Heart left ventricle (tissue), 16 donors: ENCODE measurements around the gene TUBA4B. TPM values are rescaled to one million over a fixed set of nuclear protein-coding genes. Genes with fewer than 3 reads are reported as not detected.
"Not testable (repeated sequence)": the region's sequence is repeated elsewhere in the genome, so short reads cannot be mapped to it uniquely, and the experiment has no call there.

ENCODE experiments used
- ATAC-seq, 4 donors: fragments of 200-7000 bp; cut with Tn5 transposase; one replicate each; pipeline ENCODE4 v1.9.1; 2020 to 2022; ENCODE audit warnings: moderate library complexity in 4 of 4, mild to moderate bottlenecking in 3 of 4, moderate number of reproducible peaks in 1 of 4
- DNase-seq, 5 donors: peaks; one replicate each; pipeline ENCODE4 v3.0.0-alpha.2; 2020
- H3K27ac ChIP-seq, 12 donors: fragments of 200-600 bp; sonication (generic) in 4 of 12; one replicate each; pipeline versions ENCODE4 v1.5.0 to v1.8.0; 2016 to 2022; ENCODE audit warnings: mild to moderate bottlenecking in 2 of 12
- H3K27me3 ChIP-seq, 9 donors: fragments of 200-600 bp; sonication (generic) in 2 of 9; one replicate each; pipeline versions ENCODE4 v1.5.1 to v1.8.0; 2016 to 2022; ENCODE audit warnings: mild to moderate bottlenecking in 3 of 9
- H3K36me3 ChIP-seq, 9 donors: fragments of 200-600 bp; sonication (generic) in 2 of 9; one replicate each; pipeline versions ENCODE4 v1.5.0 to v1.8.0; 2018 to 2022; ENCODE audit warnings: mild to moderate bottlenecking in 2 of 9
- H3K4me1 ChIP-seq, 12 donors: fragments of 200-600 bp; sonication (generic) in 4 of 12; one replicate each; pipeline versions ENCODE4 v1.5.0 to v1.8.0; 2016 to 2022; ENCODE audit warnings: mild to moderate bottlenecking in 3 of 12
- H3K4me3 ChIP-seq, 12 donors: fragments of 200-600 bp; sonication (generic) in 4 of 12; one replicate each; pipeline versions ENCODE4 v1.5.0 to v1.8.0; 2017 to 2022; ENCODE audit warnings: mild to moderate bottlenecking in 9 of 12, moderate library complexity in 4 of 12
- H3K9me3 ChIP-seq, 12 donors: fragments of 200-600 bp; sonication (generic) in 4 of 12; one replicate each; pipeline versions ENCODE4 v1.5.0 to v1.8.0; 2016 to 2022; ENCODE audit warnings: mild to moderate bottlenecking in 1 of 12
- CTCF ChIP-seq, 12 donors: fragments of 200-600 bp; sonication (generic) in 4 of 12; IDR thresholded peaks; one replicate each; pipeline versions ENCODE4 v1.5.0 to v1.8.0; 2018 to 2022; ENCODE audit warnings: antibody characterized with exemption in 12 of 12, mild to moderate bottlenecking in 5 of 12
- POLR2A ChIP-seq, 2 donors: fragments of 450-650 bp; IDR thresholded peaks; one replicate each; pipeline ENCODE4 v1.6.1; 2017; ENCODE audit warnings: antibody characterized with exemption in 2 of 2, mild to moderate bottlenecking in 2 of 2, moderate library complexity in 2 of 2
- WGBS, 4 donors: extraction: QIAGEN DNeasy Blood & Tissue Kit in 2 of 4; methylation state at CpG; one replicate each; pipeline versions ENCODE4 v1.1.5 to v1.1.7; 2013 to 2018; 5-methylcytosine and 5-hydroxymethylcytosine counted together
- intact Hi-C, 10 donors: fragments of 100-400 bp; cut with DNase I; formaldehyde crosslinking; loops; one replicate each; pipeline versions ENCODE4 v1.11.1 to v1.14.2; 2022
- polyA plus RNA-seq, 2 donors: library from polyadenylated mRNA; stranded (reverse); fragments of 200-250 nt; gene quantifications; one replicate each; pipeline ENCODE4 v1.2.3, GENCODE V29; 2013
- total RNA-seq, 9 donors: library from RNA; depleted of rRNA in 2 of 9; stranded (reverse); fragments of >200 nt in 2 of 9; fragmentation: NEBNext Ultra II Directional in 3 of 9; extraction: Animal tissue kit (Norgen Biotek cat#: 25700) in 3 of 9; gene quantifications; one replicate each; pipeline versions ENCODE4 v1.1.0 to v1.2.4, GENCODE V29; 2016 to 2023
- donor health status: ischemic (EF 13 %, LVEDD 7.1; RV severe dilation, severe dysfunction).
- donor health status: healthy with polysubstance abuse.
- donor health status: DM: no; HTN: yes; CAD: no.
- donor health status: DM: no; HTN: no; CAD: no.
- donor health status: ischemic (EF 25% LVEDD 6.9; RV normal size, moderate dysfunction).
- donor health status: ischemic (EF 25% LVEDD 5.7; RV mildly dilated, moderate dysfunction).
- donor health status: healthy.
- donor health status: DM: yes; HTN: yes; CAD: no.
- donor health status: ischemic (EF 35%, LVEDD 5.7; RV mildly dilated, moderate dysfunction).
- donor health status: nonischemic (EF 11% LVEDD 7.7; RV severe dilation, severe dysfunction).
- donor health status: DM: yes; HTN: yes; CAD: no.
- donor health status: PGD.
- donor health status: ischemic (EF 29% LVEDD 5.4; RV normal size, mild dysfunction).
- donor health status: nonischemic (EF 23%, LVEDD 6.1; RV moderate dilation, normal function).

Gene TUBA4B
- total and polyA plus RNA-seq, 11 donors = not detected

DNA sequence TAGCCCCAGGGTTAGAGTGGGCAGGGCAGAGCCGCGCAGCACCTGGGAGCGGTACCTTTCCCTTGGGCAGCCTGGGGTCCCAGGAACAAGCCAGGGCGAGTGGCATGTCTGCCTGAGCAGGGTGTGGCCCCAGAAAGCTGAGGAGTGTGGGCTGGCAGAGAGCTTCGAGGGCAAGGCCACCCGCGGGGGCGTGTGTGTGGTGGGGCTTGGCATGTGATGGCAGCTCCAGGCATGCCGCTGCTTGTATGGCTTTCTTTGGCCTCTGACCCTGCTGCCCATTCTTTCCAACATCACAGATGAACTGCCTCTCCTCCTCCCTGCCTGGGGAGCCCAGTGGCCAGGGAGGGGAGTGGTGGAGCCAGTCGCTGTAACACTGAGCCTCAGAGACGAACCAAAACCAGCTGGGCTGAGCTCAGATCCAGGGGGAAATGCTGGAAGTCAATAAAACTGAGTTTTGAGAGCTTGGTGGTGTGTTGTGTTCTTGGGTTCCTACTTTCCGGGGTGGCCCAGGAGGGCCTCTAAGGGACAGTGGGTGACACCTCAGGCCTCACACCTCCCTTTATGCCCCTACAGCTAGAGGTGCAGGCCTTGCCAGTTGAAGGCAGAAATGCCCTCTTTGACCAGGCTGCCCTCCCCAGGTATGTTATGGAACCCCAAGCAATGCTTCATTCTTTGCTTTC, 33.5 kb downstream of the TUBA4B start:
- ATAC-seq (peak in 1 of 4 donors; percentile 4), DNase-seq (no peak)
- intact Hi-C loops = no loop called here
- Histone ChIP-seq H3K27ac (peak overlapping the region in 3 of 12 donors; percentile 3 to 24 (median 19)), H3K4me3 (no peak overlapping the region), H3K9me3 (no peaks in the 10 kb centered on the region), H3K4me1 (peaks cover 0 to 19% (median 3%) of the 10 kb centered on the region in 12 donors), H3K36me3 (peaks cover 0 to 51% (median 42%) of the 10 kb centered on the region in 9 donors), H3K27me3 (no peaks in the 10 kb centered on the region)
- no peak for TF ChIP-seq CTCF (IDR thresholded peaks at IDR 0.05)
- no peak for TF ChIP-seq POLR2A (IDR thresholded peaks at IDR 0.05)
- 82 to 86% (median 84%) methylated on average over 6 to 12 of the region's 12 CpGs for WGBS, 4 donors

DNA sequence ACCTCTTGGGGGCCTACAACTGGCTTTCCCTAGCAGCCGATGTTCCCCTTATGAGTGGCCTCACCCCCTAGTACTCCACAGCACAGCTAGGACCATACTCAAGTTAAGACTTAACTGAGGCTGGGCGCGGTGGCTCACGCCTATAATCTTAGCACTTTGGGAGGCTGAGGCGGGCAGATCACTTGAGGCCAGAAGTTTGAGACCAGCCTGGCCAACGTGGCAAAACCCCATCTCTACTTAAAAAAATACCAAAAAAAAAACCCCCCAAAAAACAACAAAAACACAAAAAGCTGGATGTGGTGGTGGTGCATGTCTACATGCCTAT, 34.0 kb downstream of the TUBA4B start:
- intact Hi-C loops, H3K9me3 ChIP-seq, ATAC-seq, DNase-seq, H3K4me3 ChIP-seq, H3K27me3 ChIP-seq: not testable (repeated sequence)
- H3K27ac ChIP-seq = peak overlapping the region in 1 of 12 donors; percentile 24
- H3K36me3 ChIP-seq = peaks cover 0 to 46% (median 37%) of the 10 kb centered on the region in 9 donors
- WGBS, 4 donors = 85 to 95% (median 91%) methylated on average over 6 of the region's 6 CpGs
- peaks cover 0 to 19% (median 3%) of the 10 kb centered on the region in 12 donors for H3K4me1 ChIP-seq

GRCh38 chr2:219287580-219288265, 34.7 kb downstream of the TUBA4B start:
- no peaks in the 10 kb centered on the region for H3K9me3 ChIP-seq
- peaks cover 0 to 19% (median 3%) of the 10 kb centered on the region in 12 donors for H3K4me1 ChIP-seq
- DNase-seq (peak in 1 of 5 donors; percentile 15), ATAC-seq (no peak)
- intact Hi-C loops = no loop called here
- no peak overlapping the region for H3K4me3 ChIP-seq
- no peaks in the 10 kb centered on the region for H3K27me3 ChIP-seq
- H3K36me3 ChIP-seq = peaks cover 0 to 40% (median 30%) of the 10 kb centered on the region in 9 donors
- 79 to 86% (median 80%) methylated on average over 10 of the region's 10 CpGs for WGBS, 4 donors
- TF ChIP-seq CTCF (IDR thresholded peaks at IDR 0.05) (no peak), POLR2A (IDR thresholded peaks at IDR 0.05) (no peak)
- H3K27ac ChIP-seq = no peak overlapping the region

DNA sequence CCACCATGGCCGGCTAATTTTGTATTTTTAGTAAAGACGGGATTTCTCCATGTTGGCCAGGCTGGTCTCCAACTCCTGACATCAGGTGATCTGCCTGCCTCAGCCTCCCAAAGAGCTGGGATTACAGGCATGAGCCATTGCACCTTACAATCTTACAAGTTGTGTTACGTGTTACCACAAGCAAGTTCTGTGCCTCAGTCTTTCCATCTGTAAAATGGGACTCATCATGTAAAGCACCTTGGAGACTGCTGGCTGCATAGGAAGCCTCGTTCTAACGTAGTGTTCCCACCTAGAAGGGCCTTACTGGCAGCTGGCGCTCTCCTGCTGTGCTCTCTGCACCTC, 36.1 kb downstream of the TUBA4B start:
- intact Hi-C loops = no loop called here
- no peaks in the 10 kb centered on the region for H3K27me3 ChIP-seq
- peak overlapping the region in 9 of 12 donors; percentile 33 to 74 (median 49) for H3K27ac ChIP-seq
- DNase-seq (peak in 1 of 5 donors; percentile 2), ATAC-seq (no peak)
- peaks cover 0 to 25% (median 16%) of the 10 kb centered on the region in 9 donors for H3K36me3 ChIP-seq
- peaks cover 0 to 19% (median 4%) of the 10 kb centered on the region in 12 donors for H3K4me1 ChIP-seq
- TF ChIP-seq CTCF (IDR thresholded peaks at IDR 0.05) (no peak), POLR2A (IDR thresholded peaks at IDR 0.05) (no peak)
- H3K9me3 ChIP-seq = no peaks in the 10 kb centered on the region
- no peak overlapping the region for H3K4me3 ChIP-seq
- 55 to 79% (median 71%) methylated on average over 6 of the region's 6 CpGs for WGBS, 4 donors
